ENCODE data around the gene SLC41A3.

- TF ChIP-seq CTCF (IDR thresholded peaks at IDR 0.05) (no peak), POLR2A (IDR thresholded peaks at IDR 0.05) (no peak)
Measured at GRCh38 chr3:126078866-126079265, 5.1 kb downstream of the SLC41A3 start.

Data from adrenal gland (tissue), 5 donors.